ENCODE results near the gene CREBBP. TPM values are rescaled to one million over a fixed set of nuclear protein-coding genes. Genes with fewer than 3 reads are reported as not detected.

The CREBBP gene
- total RNA-seq, 1 experiment from 2014 or later: 79.1 TPM

GRCh38 chr16:3832668-3833067 is 47.8 kb downstream of the CREBBP start:
- H3K79me2 ChIP-seq (ENCODE audit: insufficient read depth, low read length): peaks cover 19% of the 10 kb centered on the region; the same call in 1 of the 2 replicates
- H4K91ac ChIP-seq (ENCODE audit: insufficient read length, low read depth, low read length): no peak overlapping the region
- WGBS (ENCODE audit: extremely low coverage, insufficient read length, low lambda C conversion rate): no CpG with 5 or more reads among the region's 4 CpGs
- no peak for TF ChIP-seq CTCF (conservative IDR thresholded peaks at IDR 0.05)
- peaks cover 3% of the 10 kb centered on the region for H3K23me2 ChIP-seq (ENCODE audit: insufficient read length, low read depth, low read length, poor library complexity, severe bottlenecking)
- H3K4me2 ChIP-seq (ENCODE audit: insufficient read depth, insufficient read length, low read length): no peak overlapping the region
- no peaks in the 10 kb centered on the region for H3K27me3 Mint-ChIP-seq (ENCODE audit: low read depth)
- no peak overlapping the region for H4K5ac ChIP-seq (ENCODE audit: insufficient read length, low read depth, low read length)
- H4K20me1 ChIP-seq (ENCODE audit: control insufficient read depth, insufficient read depth, insufficient read length): no peaks in the 10 kb centered on the region
- H4K8ac ChIP-seq (replicated peaks; ENCODE audit: insufficient read length, low read depth, low read length): no peak overlapping the region
- H2BK20ac ChIP-seq (ENCODE audit: low read depth, low read length, poor library complexity, severe bottlenecking): no peak overlapping the region
- H2BK5ac ChIP-seq (ENCODE audit: insufficient read length, low read length): no peak overlapping the region
- H2AK5ac ChIP-seq (ENCODE audit: insufficient read length, low read length): no peak overlapping the region
- no peak overlapping the region for H3T11ph ChIP-seq (ENCODE audit: low read length)
- H3K79me1 ChIP-seq (ENCODE audit: insufficient read depth, low read depth, low read length, poor library complexity, severe bottlenecking): peaks cover 3% of the 10 kb centered on the region
- peaks cover 4% of the 10 kb centered on the region; the same call in 1 of the 2 replicates for H3K4me1 ChIP-seq (ENCODE audit: insufficient read depth, low read length)
- no peak overlapping the region for H3K56ac ChIP-seq (ENCODE audit: insufficient read length, low read depth, low read length)
- peaks cover 20 to 21% (median 20%) of the 10 kb centered on the region in 3 experiments for H3K36me3 Mint-ChIP-seq (ENCODE audit: insufficient read depth in 1 of 3, low read depth in 3 of 3)
- H3K9me3 ChIP-seq (ENCODE audit: control insufficient read depth, low read depth, low read length): no peaks in the 10 kb centered on the region
- no peak overlapping the region for H3K23ac ChIP-seq (ENCODE audit: insufficient read length, low read depth, low read length)
- no peak overlapping the region for H2BK120ac ChIP-seq (ENCODE audit: low read depth, low read length, poor library complexity, severe bottlenecking)
- H3K18ac ChIP-seq (ENCODE audit: insufficient read length, low read depth, low read length): no peak overlapping the region
- no peak overlapping the region for H3K27ac ChIP-seq (ENCODE audit: insufficient read length, low read depth, low read length)
- no peak overlapping the region for H3K4me3 Mint-ChIP-seq
- peaks cover 13 to 17% of the 10 kb centered on the region in 2 experiments for H3K9me3 Mint-ChIP-seq
- H3K14ac ChIP-seq (ENCODE audit: insufficient read depth, low read length): no peak overlapping the region
- DNase-seq: no peak
- H3K27me3 ChIP-seq (ENCODE audit: insufficient read depth, low read length): no peaks in the 10 kb centered on the region
- no peak overlapping the region for H3K9ac ChIP-seq (ENCODE audit: extremely low read depth, insufficient read length, low read length)
- no peak overlapping the region for H2AFZ ChIP-seq (ENCODE audit: low read length)
- H3K4me1 Mint-ChIP-seq: peaks cover 16 to 23% of the 10 kb centered on the region in 2 experiments
- H3K27ac Mint-ChIP-seq: no peak overlapping the region
- H2BK15ac ChIP-seq (ENCODE audit: low read depth, low read length): no peak overlapping the region
- H3K4ac ChIP-seq (ENCODE audit: low read depth, low read length): no peak overlapping the region
- no peak overlapping the region for H2BK12ac ChIP-seq (ENCODE audit: insufficient read length, low read depth, low read length)

All from H9 (cell line).